HG02840 (cell line): ENCODE measurements around the gene GDI2.
"Not testable (repeated sequence)": the region's sequence is repeated elsewhere in the genome, so short reads cannot be mapped to it uniquely, and the experiment has no call there.

Source experiments
- ATAC-seq: cut with Tn5 transposase; IDR thresholded peaks from one replicate; pipeline ENCODE4 v1.9.1; 2021; ENCODE audit warnings: mild to moderate bottlenecking, moderate library complexity, moderate number of reproducible peaks; ENCODE audit not compliant: unreplicated experiment, low FRiP score

The GDI2 gene

GRCh38 chr10:5813341-5814109, at the start of gene GDI2:
Gene GDI2, minus strand, starts transcription at chr10:5813434. Its CDS starts 176 bp downstream, at chr10:5813258.
- ATAC-seq, result peak; percentile 76

- ATAC-seq, result peak; percentile 93
These were observed 49.2 kb upstream of the GDI2 start for GRCh38 chr10:5862360-5862961.

- ATAC-seq, result no peak
These were observed 46.8 kb upstream of the GDI2 start for GRCh38 chr10:5860066-5860465.

GRCh38 chr10:5858811-5859210, 45.6 kb upstream of the GDI2 start:
- no peak for ATAC-seq

GRCh38 chr10:5856701-5857004, 43.4 kb upstream of the GDI2 start:
- ATAC-seq, result no peak

GRCh38 chr10:5855979-5856700, 42.9 kb upstream of the GDI2 start:
- no peak for ATAC-seq

- ATAC-seq, result no peak
These were observed 40.9 kb upstream of the GDI2 start for GRCh38 chr10:5854131-5854475.

GRCh38 chr10:5846667-5847066, 33.4 kb upstream of the GDI2 start:
- ATAC-seq, result not testable (repeated sequence)

- no peak for ATAC-seq
These were observed 31.3 kb upstream of the GDI2 start for GRCh38 chr10:5844345-5845055.

- ATAC-seq, result no peak
These were observed 30.6 kb upstream of the GDI2 start for GRCh38 chr10:5843686-5844344.

- ATAC-seq, result no peak
These were observed 28.7 kb upstream of the GDI2 start for GRCh38 chr10:5841965-5842364.

- peak; percentile 68 for ATAC-seq
These were observed 27.4 kb upstream of the GDI2 start for GRCh38 chr10:5840314-5841307.

GRCh38 chr10:5836181-5836580, 22.9 kb upstream of the GDI2 start:
- ATAC-seq, result not testable (repeated sequence)

- ATAC-seq, result no peak
These were observed 22.3 kb upstream of the GDI2 start for GRCh38 chr10:5835446-5836095.

- no peak for ATAC-seq
These were observed 20.6 kb upstream of the GDI2 start for GRCh38 chr10:5833814-5834213.

GRCh38 chr10:5832946-5833345, 19.7 kb upstream of the GDI2 start:
- ATAC-seq, result no peak

- no peak for ATAC-seq
These were observed 18.2 kb upstream of the GDI2 start for GRCh38 chr10:5831446-5831782.

GRCh38 chr10:5830629-5831445, 17.6 kb upstream of the GDI2 start:
- ATAC-seq, result no peak
